Left ventricle myocardium inferior (tissue), 1 donor: ENCODE results near the gene MDM1. TPM values are rescaled to one million over a fixed set of nuclear protein-coding genes. Genes with fewer than 3 reads are reported as not detected.

Experiments
- DNase-seq: peaks from one replicate; pipeline ENCODE4 v3.0.0-alpha.2; 2020
- H3K27ac ChIP-seq: fragments of 200-600 bp; replicated peaks from 2 replicates; pipeline ENCODE4 v1.8.0; 2021
- H3K27me3 ChIP-seq: fragments of 200-600 bp; 2 replicates; pipeline ENCODE4 v1.8.0; 2021; ENCODE audit warnings: low read depth
- H3K36me3 ChIP-seq: fragments of 200-600 bp; 2 replicates; pipeline ENCODE4 v1.8.0; 2021
- H3K4me1 ChIP-seq: fragments of 200-600 bp; 2 replicates; pipeline ENCODE4 v1.8.0; 2021
- H3K4me3 ChIP-seq: fragments of 200-600 bp; 2 replicates; pipeline ENCODE4 v1.8.0; 2021; ENCODE audit warnings: mild to moderate bottlenecking, moderate library complexity
- H3K9me3 ChIP-seq: fragments of 200-600 bp; replicated peaks from 2 replicates; pipeline ENCODE4 v1.8.0; 2021
- intact Hi-C: fragments of 100-400 bp; cut with micrococcal nuclease; formaldehyde crosslinking; loops from one replicate; pipeline ENCODE4 v1.11.0; 2022
- total RNA-seq: library from RNA; stranded (reverse); fragmentation: NEBNext Ultra II Directional; extraction: Animal tissue kit (Norgen Biotek cat#: 25700); gene quantifications from one replicate; pipeline ENCODE4 v1.2.1, GENCODE V29; 2021
- TF ChIP-seq, protein P1 (sequence below): fragments of 200-600 bp; IDR thresholded peaks from 2 replicates; pipeline ENCODE4 v1.8.0; 2021; ENCODE audit warnings: antibody characterized with exemption, mild to moderate bottlenecking, borderline replicate concordance
- donor health status: DM: no; HTN: yes; CAD: no; lungs with severe emphysema.

MDM1 gene
- total RNA-seq, 1 donor from 2014 or later = 7.8 TPM

DNA sequence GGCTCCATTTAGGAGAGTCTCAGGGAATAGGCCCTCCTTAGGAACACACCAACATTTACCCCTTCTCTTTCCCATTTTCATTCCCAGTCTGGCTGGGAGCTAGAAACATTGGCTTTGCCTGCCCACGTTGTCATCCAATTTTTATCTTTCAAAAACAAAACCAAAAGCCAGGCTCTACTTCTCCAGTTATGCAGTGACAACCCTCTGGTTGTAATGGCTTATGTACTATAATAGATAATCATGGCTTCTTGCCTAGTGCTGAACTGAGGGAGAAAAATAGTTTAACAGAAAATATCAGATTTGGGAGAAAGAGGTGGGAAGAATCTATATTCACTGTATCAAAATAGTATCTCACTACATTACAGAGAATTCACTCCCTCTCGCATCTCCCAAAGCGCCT lies 46.6 kb downstream of the MDM1 start:
- H3K4me1 ChIP-seq = no peaks in the 10 kb centered on the region
- H3K27ac ChIP-seq = no peak overlapping the region
- H3K36me3 ChIP-seq = no peaks in the 10 kb centered on the region
- no peak overlapping the region for H3K4me3 ChIP-seq
- H3K27me3 ChIP-seq = peaks cover 8% of the 10 kb centered on the region
- H3K9me3 ChIP-seq = no peaks in the 10 kb centered on the region
- intact Hi-C loops = no loop called here
- TF ChIP-seq, protein P1, sequence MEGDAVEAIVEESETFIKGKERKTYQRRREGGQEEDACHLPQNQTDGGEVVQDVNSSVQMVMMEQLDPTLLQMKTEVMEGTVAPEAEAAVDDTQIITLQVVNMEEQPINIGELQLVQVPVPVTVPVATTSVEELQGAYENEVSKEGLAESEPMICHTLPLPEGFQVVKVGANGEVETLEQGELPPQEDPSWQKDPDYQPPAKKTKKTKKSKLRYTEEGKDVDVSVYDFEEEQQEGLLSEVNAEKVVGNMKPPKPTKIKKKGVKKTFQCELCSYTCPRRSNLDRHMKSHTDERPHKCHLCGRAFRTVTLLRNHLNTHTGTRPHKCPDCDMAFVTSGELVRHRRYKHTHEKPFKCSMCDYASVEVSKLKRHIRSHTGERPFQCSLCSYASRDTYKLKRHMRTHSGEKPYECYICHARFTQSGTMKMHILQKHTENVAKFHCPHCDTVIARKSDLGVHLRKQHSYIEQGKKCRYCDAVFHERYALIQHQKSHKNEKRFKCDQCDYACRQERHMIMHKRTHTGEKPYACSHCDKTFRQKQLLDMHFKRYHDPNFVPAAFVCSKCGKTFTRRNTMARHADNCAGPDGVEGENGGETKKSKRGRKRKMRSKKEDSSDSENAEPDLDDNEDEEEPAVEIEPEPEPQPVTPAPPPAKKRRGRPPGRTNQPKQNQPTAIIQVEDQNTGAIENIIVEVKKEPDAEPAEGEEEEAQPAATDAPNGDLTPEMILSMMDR = no peak
- DNase-seq = no peak

DNA sequence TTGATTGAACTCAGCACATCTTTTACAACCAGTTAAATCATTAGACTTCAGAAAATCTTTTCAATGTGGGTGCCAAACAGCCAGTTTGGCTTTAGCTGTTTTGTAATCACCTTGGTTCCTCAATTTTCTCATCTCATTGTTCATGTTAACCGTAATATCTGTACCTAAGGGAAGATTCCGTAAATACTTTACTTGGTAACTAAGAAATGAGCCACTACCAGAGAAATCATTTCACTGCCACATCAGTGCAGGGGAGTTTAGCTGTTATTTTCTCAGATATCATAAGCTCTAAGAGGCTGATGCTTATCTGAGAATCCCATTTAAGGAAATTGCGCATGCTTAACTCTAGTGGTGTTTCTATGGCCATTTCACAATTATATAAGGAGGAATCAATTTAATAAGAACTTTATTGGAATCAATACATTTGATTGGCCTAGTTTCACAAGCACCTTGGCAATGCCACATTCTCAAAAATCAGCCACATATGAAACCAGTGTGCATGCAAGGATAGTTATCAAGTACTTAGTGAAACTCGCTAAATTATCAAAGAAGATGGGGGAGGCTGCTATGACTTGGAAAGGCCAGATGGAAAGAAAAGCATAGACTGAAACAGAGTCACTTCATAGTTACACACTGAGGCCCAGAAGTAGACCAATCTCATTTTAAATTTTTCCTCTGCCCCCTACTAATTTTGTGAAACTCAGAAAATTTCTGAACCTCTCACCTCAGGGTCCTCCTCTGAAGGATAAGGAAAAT lies 50.7 kb downstream of the MDM1 start:
- no peak for DNase-seq
- TF ChIP-seq, protein P1 = no peak
- H3K4me1 ChIP-seq = no peaks in the 10 kb centered on the region
- H3K27me3 ChIP-seq = peaks cover 8% of the 10 kb centered on the region
- H3K9me3 ChIP-seq = no peaks in the 10 kb centered on the region
- no peaks in the 10 kb centered on the region for H3K36me3 ChIP-seq
- no peak overlapping the region for H3K27ac ChIP-seq
- intact Hi-C loops = no loop called here
- H3K4me3 ChIP-seq = no peak overlapping the region

DNA sequence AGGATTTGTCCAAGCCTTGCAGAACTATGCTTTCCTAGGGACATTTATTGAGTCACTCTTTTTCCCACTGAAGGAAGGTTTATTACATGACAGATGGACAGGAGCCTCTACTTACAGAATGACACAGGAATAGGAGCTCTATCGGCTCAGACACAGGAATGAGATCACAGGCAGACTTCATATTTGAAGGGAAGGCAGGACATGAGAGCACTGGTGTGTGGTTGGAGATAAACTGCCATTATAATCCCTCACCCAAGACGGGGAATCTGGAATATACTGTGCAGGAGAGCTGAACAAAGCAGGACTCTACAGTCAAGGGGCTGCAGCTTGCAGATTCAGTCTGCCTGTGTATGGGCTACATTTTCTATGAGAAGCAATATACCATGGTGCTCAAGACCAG lies 51.9 kb downstream of the MDM1 start:
- no peaks in the 10 kb centered on the region for H3K9me3 ChIP-seq
- intact Hi-C loops = no loop called here
- H3K27ac ChIP-seq = no peak overlapping the region
- no peak for DNase-seq
- H3K36me3 ChIP-seq = no peaks in the 10 kb centered on the region
- no peaks in the 10 kb centered on the region for H3K4me1 ChIP-seq
- H3K4me3 ChIP-seq = no peak overlapping the region
- TF ChIP-seq, protein P1 = no peak
- peaks cover 8% of the 10 kb centered on the region for H3K27me3 ChIP-seq

DNA sequence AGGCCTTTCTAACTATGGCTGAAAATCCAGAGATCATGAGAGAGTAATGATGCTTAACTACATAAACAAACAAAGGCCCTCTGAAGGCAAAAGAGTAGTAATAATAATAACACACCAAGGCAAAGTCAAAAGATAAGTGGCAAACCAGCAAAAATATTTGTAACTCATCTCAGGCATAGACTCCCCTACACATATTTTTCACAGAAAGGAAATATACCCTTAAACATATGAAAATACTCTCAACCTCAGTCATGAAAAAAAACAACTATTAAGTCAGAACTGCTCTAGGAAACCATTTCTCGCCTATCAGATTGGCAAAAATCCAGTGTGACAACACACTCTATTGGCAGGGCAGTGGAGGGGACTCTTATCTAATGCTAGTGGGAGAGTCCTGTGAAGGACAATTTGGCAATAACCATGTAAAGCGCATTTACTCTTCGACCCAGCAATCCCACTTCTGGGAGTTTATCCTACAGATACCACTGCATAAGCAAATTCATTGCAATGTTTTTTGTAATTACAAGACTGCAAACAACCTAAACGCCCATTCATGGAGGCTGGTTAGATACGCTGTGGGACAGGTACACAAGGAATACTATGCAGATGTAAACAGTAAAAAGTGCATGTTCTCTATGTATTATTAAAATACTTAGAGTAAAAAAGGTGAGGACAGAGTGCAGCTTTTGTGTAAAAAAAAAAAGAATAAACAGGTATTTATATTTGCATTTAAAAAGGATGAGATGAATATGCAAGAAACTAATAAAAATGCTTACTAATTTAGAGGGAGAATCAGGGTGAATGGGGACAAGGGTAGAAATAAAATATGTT lies 52.7 kb downstream of the MDM1 start:
- intact Hi-C loops = no loop called here

DNA sequence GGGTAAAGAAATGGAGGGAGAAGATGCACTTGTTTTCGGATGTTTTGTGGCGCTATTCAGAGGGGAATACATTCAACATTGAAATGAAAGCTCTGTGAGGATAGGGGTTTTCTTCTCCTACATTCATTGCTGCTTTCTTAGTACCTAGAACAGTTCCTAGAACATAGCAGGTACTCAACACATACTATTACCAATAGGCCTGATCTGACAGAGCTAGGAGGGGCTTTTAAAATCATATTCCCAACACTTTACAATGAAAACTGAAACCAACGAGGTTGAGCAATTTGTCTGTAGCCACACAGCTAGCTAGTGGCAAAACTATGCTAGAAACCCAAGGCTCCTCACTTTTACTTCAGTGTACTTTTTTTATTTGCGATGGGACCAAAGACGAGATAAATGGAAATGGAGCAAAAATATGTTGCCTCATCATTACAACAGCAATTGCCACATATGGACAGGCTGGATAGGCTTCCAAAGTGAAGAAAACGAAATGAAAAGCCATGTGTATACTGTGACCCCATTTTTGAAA lies 55.7 kb downstream of the MDM1 start:
- intact Hi-C loops = no loop called here
- DNase-seq = no peak
- Histone ChIP-seq H3K4me3 (no peak overlapping the region), H3K27me3 (no peaks in the 10 kb centered on the region), H3K9me3 (no peaks in the 10 kb centered on the region), H3K4me1 (no peaks in the 10 kb centered on the region), H3K36me3 (no peaks in the 10 kb centered on the region), H3K27ac (no peak overlapping the region)
- TF ChIP-seq, protein P1 = no peak

More for the DNA sequence above, 52.7 kb downstream of the MDM1 start:
- Histone ChIP-seq H3K27me3 (peaks cover 8% of the 10 kb centered on the region), H3K4me3 (no peak overlapping the region), H3K36me3 (no peaks in the 10 kb centered on the region), H3K4me1 (no peaks in the 10 kb centered on the region), H3K9me3 (no peaks in the 10 kb centered on the region), H3K27ac (no peak overlapping the region)
- TF ChIP-seq, protein P1 = no peak
- no peak for DNase-seq
